Stomach (tissue), 4 donors: ENCODE results near the gene SIM2.

Experiments used
- POLR2A ChIP-seq, 4 donors: fragments of 450-650 bp; IDR thresholded peaks; one replicate each; pipeline ENCODE4 v1.6.1; 2016; ENCODE audit warnings: antibody characterized with exemption in 4 of 4, control low read depth in 2 of 4, mild to moderate bottlenecking in 1 of 4, moderate library complexity in 1 of 4
- TF ChIP-seq, protein P1 (sequence below), 7 experiments: fragments of 450-650 bp in 4 of 7; fragments of 200-600 bp in 3 of 7; sonication (generic) in 3 of 7; IDR thresholded peaks; one replicate each; pipeline ENCODE4 v1.5.1; 2016 to 2019; ENCODE audit warnings: antibody characterized with exemption in 7 of 7, control low read depth in 2 of 7, mild to moderate bottlenecking in 1 of 7

DNA sequence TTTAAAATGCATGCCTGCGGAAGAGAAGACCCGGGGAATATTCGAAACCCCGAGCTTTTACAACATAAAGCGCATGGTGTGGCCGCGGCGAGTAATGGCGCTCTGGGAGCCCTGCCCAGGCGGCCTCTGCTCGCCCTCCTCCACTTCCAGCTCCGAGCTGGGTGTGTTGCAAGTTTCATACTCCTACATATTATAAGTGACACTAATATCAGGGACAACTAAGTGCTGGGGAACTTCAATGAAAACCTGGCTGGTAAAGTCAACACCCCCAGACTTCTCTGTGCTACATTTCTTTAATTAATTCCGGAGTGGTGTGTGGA, 11.8 kb downstream of the SIM2 start:
- TF ChIP-seq, protein P1, sequence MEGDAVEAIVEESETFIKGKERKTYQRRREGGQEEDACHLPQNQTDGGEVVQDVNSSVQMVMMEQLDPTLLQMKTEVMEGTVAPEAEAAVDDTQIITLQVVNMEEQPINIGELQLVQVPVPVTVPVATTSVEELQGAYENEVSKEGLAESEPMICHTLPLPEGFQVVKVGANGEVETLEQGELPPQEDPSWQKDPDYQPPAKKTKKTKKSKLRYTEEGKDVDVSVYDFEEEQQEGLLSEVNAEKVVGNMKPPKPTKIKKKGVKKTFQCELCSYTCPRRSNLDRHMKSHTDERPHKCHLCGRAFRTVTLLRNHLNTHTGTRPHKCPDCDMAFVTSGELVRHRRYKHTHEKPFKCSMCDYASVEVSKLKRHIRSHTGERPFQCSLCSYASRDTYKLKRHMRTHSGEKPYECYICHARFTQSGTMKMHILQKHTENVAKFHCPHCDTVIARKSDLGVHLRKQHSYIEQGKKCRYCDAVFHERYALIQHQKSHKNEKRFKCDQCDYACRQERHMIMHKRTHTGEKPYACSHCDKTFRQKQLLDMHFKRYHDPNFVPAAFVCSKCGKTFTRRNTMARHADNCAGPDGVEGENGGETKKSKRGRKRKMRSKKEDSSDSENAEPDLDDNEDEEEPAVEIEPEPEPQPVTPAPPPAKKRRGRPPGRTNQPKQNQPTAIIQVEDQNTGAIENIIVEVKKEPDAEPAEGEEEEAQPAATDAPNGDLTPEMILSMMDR (IDR thresholded peaks at IDR 0.05), result no peak
- no peak for TF ChIP-seq POLR2A (IDR thresholded peaks at IDR 0.05)
